DMS114 treated with DMSO at 0.1 percent for 48 hours (cell line): Measurements from ENCODE around the gene MAPT.
"Not testable (repeated sequence)": the region's sequence is repeated elsewhere in the genome, so short reads cannot be mapped to it uniquely, and the experiment has no call there.

ENCODE experiments used
- DNase-seq: peaks from one replicate; lab custom pipeline; 2025; ENCODE audit not compliant: unreplicated experiment; lab: John Stamatoyannopoulos, UW

Gene MAPT

DNA sequence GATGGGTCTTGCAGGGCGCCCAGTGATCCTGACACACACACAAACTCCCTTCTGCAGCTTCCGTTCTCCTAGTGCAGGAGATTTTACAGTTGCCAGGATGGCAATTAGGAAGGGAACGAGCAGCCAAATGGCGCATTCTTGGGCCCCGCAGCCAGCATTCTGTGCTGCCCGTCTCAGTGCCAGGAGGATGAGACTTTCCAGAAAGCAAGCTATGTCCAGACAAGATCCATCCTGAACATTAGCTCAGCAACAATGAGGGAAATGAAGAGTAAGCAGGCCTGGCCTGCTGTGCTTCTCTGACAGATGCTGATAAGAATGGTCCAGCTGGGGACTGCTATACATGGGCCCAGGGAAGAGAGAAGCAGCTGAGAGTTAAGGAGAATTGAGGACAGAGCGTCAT is 33.2 kb upstream of the MAPT start:
- DNase-seq: no peak

DNA sequence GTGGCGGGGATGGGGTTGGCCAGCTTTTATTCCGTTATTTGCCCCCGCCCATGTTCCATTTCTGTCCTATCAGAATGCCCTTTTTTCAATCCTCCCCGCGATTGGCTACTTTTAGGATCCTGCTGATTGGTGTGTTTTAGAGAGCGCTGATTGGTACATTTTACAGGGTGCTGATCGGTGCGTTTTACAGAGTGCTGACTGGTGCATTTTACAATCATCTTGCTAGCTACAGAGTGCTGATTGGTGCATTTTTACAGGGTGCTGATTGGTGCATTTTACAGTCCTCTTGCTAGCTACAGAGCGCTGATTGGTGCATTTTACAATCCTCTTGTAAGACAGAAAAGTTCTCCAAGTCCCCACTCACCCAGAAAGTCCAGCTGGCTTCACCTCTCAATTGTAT is 32.2 kb upstream of the MAPT start:
- not testable (repeated sequence) for DNase-seq

DNA sequence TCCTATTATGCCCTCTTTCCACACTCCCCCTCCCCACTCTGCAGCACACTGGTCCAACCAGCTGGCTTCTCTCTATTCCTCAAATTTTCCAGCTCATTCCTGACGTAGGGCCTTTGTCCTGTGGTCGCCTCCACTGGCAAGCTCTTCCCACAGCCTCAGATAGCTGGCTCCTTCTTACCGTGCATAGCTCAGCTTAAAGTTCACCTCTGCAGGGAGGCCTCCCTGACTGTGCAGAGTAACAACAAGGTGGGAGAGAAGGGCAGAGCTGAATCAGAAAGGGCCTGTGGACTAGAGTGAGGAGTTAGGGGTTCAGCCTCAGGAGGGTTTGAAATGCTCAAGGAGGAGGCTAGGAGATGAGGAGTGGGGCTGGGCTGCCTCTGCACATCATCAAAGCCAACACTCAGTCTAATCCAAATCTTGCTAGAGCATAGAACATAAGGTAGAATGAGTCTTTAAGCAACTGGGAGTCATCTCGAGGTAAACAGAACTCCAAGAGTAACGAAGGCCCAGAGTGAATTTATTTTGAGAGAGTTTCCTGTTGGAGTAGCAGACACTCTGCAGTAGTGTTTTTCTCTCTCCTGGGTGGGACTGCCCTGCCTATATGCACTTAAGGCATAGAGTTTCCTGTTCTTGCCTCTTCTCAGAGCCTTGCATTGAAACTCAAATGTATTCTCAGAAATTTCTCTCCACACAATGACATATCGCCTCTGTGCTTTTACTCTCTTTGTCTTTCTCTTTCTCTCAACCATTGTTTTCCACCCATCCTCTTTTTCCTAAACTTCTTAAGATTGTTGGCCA is 30.3 kb upstream of the MAPT start:
- no peak for DNase-seq

DNA sequence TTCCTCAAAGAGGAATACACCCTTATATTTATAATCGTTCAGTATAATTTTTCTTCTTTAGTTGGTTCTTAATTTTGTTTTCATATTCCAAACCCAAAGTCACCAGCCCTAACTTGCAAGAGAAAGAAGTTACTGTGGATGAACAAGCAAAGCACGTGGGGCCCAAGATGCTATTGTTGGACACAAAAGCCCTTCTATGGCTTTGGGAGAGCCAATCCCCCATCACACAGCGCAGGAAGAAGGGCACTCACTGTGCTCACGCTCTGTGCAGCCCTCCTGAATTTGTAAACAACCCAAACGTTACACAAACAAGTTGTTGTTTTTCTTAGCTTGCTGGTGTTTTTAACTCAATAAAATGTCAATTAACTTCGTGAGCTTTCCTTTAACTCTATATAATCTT is 27.2 kb upstream of the MAPT start:
- DNase-seq: no peak

DNA sequence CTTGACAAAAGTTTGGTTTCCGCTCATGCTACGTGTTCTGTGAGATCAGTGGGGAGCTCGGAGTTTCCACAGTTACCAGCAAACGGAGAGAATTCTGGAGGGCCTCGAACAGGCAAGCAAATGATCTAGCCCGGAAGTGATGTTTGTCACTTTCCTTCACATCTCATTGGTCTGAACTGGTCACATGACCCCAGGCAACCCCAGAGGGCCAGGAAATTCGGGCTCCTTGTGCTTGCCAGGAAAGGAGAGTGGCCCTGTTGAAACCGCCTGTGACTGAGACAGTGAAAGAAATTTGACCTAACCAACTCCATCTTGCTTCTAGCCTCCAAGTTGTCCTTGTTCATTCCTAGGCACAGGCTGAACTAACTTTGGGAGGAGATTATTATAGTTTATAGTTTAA is 26.7 kb upstream of the MAPT start:
- DNase-seq: no peak

DNA sequence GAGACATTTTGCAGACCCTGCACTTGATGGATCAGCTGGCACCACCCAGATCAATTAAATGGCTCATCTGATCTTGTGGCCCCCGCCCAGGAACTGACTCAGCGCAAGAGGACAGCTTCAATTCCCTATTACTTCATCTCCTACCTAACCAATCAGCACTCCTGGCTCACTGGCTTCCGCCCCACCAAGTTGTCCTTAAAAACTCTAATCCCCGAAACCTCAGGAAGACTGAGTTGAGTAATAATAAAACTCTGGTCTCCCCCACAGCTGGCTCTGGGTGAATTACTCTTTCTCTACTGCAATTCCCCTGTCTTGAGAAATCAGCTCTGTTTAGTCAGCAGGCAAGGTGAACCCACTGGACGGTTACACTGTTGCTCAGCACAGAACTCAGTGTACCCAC is 26.1 kb upstream of the MAPT start:
- DNase-seq: no peak

DNA sequence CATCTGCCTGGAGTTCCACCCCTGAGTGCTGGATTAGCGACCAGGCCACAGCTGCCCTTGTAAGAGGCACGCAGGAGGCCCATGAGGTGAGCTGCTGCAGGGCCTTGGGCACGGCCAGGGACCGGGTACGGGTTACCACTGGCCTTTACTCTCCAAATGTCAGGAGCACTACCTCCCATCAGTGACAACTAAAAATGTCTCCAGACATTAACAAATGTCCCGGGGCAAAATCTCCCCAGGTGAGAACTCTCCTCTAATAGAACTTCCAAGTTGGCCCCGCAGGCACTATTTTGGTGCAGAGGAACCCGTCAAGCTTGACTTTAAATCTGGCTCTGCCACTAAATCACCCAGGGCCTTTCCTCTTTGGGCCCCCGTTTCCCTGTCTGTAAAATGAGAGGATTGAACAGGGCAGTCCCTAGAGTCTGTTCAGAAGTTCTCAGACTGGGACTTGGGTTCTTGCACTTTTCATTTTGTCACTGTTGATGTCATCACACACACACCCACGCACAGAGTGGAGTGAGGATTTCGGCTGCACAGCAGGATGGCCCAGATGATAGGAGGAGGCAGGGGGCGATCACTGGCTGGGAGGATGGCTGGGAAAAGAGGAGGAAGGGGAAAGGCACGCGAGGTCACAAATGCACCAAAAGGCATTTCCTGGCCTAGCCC is 24.5 kb upstream of the MAPT start:
- no peak for DNase-seq

DNA sequence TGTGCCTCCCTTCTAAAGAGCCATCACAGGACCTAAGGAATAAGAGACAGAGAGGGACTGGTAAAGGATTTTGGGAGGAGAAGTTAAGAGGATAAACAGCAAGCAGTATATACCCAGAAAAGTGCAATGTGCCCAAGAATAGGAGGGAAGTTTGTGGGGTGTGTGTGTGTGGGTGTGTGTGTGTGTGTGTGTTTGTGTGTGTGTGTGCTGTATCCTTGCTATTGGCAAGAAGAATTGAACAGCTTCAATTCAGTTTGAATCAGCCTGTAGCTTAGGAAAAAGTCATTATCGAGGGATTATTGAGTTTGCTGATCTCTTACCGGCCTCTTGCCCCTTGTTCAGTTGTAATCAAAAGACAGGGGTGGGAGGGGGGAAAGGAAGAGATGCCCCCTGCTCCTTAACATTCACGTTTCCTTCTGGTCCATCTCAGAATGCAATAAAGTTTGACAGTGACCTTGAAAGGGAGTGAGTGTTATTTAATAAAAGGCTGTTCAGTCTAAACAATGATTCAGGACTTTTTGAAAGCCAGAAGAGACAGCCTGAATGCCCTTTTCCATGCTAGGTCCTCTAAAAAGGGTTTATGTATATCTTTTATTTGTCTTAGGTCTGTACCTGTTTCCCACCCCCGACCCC is 23.9 kb upstream of the MAPT start:
- no peak for DNase-seq

DNA sequence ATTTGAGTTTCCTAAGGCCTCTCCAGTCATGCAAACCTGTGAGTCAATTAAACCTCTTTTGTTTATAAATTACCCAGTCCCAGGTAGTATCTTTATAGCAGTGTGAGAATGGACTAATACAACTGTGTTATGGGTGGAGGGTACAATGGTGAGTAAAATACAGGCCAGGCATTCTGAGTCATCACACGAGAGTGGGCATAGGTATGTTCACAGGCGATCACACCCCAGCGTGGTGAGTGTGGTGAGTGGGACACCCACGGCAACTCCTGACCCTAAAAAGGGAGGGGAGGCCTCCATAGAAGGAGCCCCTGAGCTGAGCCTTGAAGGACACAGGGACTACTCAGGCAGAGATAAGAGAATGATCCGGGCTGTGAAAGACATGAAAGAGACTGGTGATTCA is 22.6 kb upstream of the MAPT start:
- DNase-seq: no peak

DNA sequence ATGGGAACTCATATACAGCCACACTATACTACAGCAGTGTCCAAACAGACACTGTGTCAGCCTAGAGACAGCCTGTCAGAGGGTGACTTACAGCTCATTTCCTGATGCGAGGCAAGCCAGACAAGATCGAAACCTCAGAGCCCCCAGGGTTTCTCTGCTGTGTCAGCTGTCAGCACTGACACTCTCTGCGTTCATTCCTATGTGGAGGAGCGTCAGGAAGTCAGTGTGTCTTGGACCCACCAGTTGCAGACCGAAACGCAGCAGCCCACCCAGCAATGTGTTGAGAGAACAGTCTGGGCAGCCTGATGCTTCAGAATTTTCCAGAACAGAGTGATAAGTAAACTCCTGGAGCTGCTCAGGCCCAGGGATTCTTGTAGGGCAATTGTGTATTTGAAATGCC is 20.6 kb upstream of the MAPT start:
- DNase-seq: no peak

DNA sequence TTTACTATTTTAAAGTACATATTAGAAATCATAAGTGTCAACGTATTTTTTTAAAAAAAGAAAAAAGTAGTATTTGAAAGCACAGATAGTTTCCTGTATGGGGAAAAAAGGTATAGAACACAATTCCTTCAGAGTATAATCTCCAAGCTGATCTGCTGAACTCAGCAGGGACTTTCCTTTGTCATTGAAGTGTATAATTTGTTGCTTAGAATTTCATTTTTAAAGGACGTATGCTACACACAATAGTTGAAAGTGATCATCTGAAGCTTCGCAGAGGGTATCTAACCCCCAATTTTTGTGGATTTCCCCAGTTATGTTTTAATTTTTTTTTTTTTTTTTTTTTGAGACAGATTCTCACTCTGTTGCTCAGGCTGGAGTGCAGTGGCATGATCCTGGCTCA is 20.2 kb upstream of the MAPT start:
- DNase-seq: no peak

DNA sequence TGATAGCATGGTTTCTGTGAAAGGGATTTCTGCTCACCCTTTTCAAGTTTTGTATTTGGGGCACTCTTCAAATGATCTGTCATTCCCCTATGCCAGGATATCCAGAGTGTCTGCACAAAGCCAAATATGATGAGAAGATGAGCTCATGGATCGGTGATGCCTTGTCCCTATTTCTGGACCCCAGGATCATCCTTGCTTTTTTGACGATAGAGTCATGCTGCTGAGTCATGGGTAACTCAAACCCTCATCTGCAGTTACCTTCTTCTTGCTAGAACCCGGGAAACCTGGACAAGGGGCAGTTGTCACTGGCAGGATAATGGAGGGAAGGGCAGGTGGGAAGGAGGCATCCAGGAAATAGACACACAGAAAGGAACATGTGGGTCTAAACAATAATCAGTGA is 17.8 kb upstream of the MAPT start:
- DNase-seq: no peak

DNA sequence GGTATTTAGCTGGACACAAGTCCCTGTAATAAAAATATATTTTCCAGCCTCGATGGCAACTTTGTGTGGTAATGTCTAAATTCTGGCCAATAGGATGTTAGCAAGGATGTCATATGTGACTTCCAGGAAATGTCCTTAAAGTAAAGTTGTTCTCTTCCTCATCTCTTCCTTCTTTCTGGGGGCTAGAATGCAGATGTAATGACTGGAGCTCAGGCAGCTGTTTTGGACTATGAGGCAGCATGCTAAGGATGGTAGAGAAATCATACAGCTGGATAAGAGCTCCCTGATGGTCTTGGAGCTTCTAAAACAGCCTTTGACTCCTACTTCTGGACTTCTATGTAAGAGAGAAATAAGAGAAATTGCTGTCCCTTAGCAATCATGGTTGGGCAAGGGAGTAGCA is 16.9 kb upstream of the MAPT start:
- no peak for DNase-seq

DNA sequence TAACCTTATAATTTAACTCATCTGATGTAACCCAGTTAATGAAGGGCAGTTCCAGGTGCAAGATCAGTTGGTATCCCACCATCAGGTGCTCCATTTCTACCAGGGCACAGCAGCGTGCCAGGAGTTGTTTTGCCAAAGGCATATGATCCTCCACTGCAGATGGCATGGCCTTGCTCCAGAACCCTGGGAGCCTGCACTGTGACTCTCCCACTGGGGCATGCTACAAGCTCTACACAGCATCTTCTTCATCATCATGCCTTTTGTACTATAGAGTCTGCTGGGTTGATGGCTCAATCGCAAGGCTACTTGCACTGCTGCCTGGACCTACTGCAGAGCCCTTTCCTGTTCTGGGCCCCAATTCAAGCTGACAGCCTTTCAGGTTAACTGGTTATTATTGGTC is 11.3 kb upstream of the MAPT start:
- no peak for DNase-seq

DNA sequence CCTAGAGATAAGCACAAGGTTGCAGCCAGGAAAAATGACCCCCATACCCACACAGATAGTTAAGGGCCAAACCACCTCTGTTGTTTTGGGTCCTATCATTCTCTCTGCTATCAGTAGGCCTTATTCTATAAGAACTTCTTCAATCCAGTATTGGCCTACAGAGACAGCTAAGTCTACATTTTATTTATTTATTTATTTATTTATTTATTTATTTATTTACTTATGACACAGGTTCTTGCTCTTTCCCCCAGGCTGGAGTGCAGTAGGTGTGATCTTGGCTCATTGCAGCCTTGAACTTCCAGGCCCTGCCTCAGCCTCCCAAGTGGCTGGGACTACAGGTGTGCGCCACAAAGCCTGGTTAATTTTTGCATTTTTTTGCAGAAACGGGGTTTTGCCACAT is 7.5 kb upstream of the MAPT start:
- DNase-seq: no peak

DNA sequence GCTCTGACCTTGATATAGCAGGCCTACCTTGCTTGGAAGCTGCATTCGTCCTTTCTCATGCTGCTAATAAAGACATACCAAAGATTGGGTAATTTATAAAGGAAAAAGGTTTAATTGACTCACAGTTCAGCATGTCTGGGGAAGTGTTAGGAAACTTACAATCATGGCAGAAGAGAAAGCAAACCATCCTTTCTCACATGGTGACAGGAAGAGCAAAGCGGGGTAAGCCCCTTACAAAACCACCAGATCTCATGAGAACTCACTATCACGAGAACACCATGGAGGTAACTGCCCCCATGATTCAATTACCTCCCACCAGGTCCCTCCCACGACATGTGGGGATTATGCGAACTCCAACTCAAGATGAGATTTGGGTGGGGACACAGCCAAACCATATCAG is 6.0 kb upstream of the MAPT start:
- DNase-seq: no peak

DNA sequence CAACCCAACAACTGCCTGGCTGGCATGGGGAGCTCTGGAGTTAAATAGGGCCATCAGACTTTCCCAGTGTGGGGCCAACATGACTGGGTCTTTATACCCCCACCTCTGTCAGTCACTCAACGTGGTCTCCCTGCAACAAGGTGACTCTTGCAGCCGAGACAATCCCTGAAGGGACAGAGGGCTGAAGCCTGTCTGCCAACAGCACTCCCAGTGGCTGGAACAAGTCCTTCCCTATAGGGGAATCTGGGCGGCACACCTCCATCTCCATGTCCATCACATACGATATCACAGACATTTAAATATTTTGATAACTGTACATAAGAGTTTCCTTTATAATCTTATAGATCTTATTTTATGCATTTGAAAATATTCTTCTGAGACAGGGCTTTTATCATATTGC is 4.8 kb upstream of the MAPT start:
- no peak for DNase-seq

DNA sequence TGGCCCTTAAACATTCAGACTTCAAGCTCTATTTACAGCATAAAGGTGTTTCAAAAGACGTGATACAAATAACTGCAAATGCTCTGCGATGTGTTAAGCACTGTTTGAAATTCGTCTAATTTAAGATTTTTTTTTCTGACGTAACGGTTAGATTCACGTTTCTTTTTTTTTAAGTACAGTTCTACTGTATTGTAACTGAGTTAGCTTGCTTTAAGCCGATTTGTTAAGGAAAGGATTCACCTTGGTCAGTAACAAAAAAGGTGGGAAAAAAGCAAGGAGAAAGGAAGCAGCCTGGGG is 681 bp upstream of the MAPT start:
- DNase-seq: peak; percentile 28

DNA sequence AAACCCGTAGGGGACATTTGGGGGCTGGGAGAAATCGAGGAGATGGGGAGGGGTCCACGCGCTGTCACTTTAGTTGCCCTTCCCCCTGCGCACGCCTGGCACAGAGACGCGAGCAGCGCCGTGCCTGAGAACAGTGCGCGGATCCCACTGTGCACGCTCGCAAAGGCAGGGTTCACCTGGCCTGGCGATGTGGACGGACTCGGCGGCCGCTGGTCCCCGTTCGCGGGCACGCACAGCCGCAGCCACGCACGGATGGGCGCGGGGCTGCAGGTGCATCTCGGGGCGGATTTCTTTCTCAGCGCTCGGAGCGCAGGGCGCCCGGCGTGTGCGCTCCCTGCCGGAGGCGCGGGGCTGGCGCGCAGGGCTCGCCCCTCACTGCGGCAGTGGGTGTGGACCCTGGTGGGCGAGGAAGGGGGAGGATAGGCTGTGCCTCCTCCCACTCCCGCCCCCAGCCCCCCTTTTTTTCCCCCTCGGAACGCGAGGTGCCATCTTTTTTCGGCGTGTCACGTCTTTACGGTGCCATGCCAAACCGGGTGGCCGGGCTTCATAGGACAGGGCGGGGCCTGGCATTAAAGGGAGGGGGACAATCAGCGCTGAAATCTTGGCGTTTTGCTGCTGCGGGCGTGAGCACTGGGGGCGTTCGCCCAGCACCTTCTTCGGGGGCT is 1.1 kb downstream of the MAPT start:
- no peak for DNase-seq

DNA sequence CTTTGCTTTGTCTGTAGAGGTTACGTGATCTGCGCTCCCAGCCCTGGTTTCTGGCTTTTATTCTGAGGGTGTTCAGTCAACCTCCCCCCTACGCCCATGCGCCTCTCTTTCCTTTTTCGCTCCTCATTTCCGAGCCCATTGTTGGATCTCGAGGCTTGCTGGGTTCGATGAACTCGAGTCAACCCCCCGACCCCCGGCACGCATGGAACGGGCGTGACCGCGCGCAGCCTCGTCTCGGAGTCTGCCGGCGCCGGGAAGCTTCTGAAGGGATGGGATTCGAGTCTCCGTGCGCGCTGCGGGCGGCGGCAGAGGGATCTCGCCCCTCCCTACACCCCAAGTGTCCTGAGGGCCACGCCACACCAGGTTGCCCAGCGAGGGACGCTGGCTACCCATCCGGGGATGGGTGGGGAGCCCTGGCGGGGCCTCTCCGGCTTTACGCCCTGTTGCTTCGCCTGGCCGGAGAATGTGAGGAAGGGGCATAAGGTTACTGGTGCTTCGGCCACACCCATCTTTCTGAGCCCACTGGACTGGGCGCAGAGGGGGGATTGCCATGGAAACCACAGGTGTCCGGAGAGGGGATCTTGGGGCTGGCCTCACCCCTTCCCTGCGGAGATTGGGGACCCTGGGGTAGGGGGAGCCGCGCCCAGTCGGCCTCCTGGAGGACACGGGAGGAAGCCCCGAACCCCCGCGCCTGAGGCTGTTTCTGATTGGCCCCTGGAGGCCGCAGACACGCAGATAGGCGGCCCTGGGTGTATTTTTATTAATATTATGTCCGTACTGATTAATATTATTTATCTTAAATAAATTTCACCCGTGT is 1.8 kb downstream of the MAPT start:
- no peak for DNase-seq
